HepG2 (cell line): ENCODE data around the gene HS3ST5.

Experiments used
- EZH2 ChIP-seq: conservative IDR thresholded peaks from 2 replicates; pipeline ENCODE4 v1.6.1; 2012; ENCODE audit warnings: mild to moderate bottlenecking, low read depth, low read length, moderate library complexity
- HNRNPH1 ChIP-seq: fragments of 200-400 bp; formaldehyde crosslinking; optimal IDR thresholded peaks from 2 replicates; pipeline ENCODE3; 2017; ENCODE audit warnings: mild to moderate bottlenecking, low read depth, low read length
- ZBTB7A ChIP-seq: sonication (generic); formaldehyde crosslinking; IDR thresholded peaks from 2 replicates; pipeline ENCODE4 v1.8.0; 2022; ENCODE audit warnings: mild to moderate bottlenecking, missing genetic modification reagents

GRCh38 chr6:114052141-114052540 is 290.7 kb downstream of the HS3ST5 start:
- no peak for TF ChIP-seq ZBTB7A (CRISPR knock-in tag)
- no peak for TF ChIP-seq HNRNPH1
- no peak for TF ChIP-seq EZH2
